ENCODE data around the gene PSORS1C1. TPM values are rescaled to one million over a fixed set of nuclear protein-coding genes. Genes with fewer than 3 reads are reported as not detected.

Gene PSORS1C1
- total RNA-seq, 4 donors from 2014 or later: 0.33 to 0.94 (median 0.50) TPM

GRCh38 chr6:31130751-31131150, 16.2 kb downstream of the PSORS1C1 start:
- TF ChIP-seq, protein P1, sequence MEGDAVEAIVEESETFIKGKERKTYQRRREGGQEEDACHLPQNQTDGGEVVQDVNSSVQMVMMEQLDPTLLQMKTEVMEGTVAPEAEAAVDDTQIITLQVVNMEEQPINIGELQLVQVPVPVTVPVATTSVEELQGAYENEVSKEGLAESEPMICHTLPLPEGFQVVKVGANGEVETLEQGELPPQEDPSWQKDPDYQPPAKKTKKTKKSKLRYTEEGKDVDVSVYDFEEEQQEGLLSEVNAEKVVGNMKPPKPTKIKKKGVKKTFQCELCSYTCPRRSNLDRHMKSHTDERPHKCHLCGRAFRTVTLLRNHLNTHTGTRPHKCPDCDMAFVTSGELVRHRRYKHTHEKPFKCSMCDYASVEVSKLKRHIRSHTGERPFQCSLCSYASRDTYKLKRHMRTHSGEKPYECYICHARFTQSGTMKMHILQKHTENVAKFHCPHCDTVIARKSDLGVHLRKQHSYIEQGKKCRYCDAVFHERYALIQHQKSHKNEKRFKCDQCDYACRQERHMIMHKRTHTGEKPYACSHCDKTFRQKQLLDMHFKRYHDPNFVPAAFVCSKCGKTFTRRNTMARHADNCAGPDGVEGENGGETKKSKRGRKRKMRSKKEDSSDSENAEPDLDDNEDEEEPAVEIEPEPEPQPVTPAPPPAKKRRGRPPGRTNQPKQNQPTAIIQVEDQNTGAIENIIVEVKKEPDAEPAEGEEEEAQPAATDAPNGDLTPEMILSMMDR (IDR thresholded peaks at IDR 0.05; ENCODE audit: low read depth): no peak

- TF ChIP-seq, protein P1 (IDR thresholded peaks at IDR 0.05; ENCODE audit: low read depth): no peak
These were observed 17.0 kb downstream of the PSORS1C1 start for GRCh38 chr6:31131595-31131994.

DNA sequence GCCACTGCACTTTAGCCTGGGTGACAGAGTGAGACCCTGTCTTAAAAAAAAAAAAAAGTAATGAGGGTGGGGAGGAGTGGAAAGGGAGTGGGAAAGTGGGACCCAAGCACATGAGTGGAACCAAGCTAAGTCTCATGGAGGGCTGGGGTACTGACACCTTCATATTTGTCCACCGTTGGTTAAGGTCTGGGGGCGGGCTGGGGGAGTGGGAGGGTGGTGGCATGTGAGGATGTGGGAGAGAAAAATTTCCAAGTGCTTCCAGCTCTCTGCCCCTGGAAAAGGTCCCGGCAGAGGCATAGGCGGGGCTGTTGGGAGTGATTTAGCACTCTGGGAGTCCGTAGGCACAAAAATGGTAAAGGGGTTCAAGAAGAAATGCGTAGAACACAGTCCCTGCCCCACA, 18.2 kb downstream of the PSORS1C1 start:
- TF ChIP-seq, protein P1 (IDR thresholded peaks at IDR 0.05; ENCODE audit: low read depth): no peak

DNA sequence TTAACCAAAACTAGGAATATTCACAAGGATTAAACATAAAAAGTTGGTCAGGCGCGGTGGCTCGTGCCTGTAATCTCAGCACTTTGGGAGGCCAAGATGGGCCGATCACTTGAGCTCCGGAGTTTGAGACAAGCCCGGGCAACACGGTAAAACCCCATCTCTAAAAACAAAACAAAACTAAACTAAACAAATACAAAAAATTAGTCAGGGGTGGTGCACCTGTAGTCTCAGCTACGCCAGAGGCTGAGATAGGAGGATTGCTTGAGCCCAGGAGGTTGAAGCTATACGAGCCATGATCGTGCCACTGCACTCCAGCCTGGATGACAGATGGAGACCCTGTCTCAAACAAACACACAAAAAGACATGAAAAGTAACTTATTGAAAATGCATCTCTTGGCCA, 21.1 kb downstream of the PSORS1C1 start:
- TF ChIP-seq, protein P1 (IDR thresholded peaks at IDR 0.05; ENCODE audit: low read depth): no peak

GRCh38 chr6:31138982-31139381, 24.4 kb downstream of the PSORS1C1 start, which contains the start of gene PSORS1C2:
Gene PSORS1C2, minus strand, starts transcription at chr6:31139066. Its CDS starts 40 bp downstream, at chr6:31139026.
- TF ChIP-seq, protein P1 (IDR thresholded peaks at IDR 0.05; ENCODE audit: low read depth): no peak

DNA sequence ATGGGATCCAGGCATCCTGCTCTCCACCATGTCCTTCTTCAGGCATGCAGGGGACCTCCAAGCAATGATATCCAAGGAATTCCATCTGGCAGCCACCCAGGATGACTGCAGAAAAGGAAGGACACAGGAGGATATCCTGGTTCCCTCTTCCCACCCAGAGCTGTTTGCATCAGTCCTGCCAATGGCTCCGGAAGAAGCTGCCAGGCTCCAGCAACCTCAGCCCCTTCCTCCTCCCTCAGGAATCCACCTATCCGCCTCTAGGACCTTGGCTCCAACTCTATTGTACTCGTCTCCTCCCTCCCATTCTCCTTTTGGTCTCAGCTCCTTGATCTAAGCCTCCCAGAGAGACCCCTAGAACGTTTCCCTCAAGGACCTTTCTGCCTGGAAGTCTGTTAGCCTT, 25.0 kb downstream of the PSORS1C1 start:
- TF ChIP-seq, protein P1 (IDR thresholded peaks at IDR 0.05; ENCODE audit: low read depth): no peak

GRCh38 chr6:31140643-31141042, 26.0 kb downstream of the PSORS1C1 start:
- TF ChIP-seq, protein P1 (IDR thresholded peaks at IDR 0.05; ENCODE audit: low read depth): no peak

Data from subcutaneous adipose tissue (tissue), 4 donors.